Liver (tissue), 9 donors: ENCODE data around the gene TNS3. TPM values are rescaled to one million over a fixed set of nuclear protein-coding genes. Genes with fewer than 3 reads are reported as not detected.
A peak's percentile ranks its signal among the peaks of the same experiment; 100 is the strongest.

Source experiments
- DNase-seq: peaks from one replicate; pipeline ENCODE4 v3.0.0-alpha.2; 2017; ENCODE audit warnings: low spot score
- H3K27ac ChIP-seq, 2 donors: one replicate each; pipeline ENCODE4 v1.7.0; 2013; ENCODE audit warnings: inconsistent platforms in 2 of 2, low read length in 2 of 2, control low read depth in 1 of 2, low read depth in 1 of 2, mild to moderate bottlenecking in 1 of 2
- H3K27me3 ChIP-seq, 4 donors: one replicate each; pipeline versions ENCODE4 v1.6.1 to v1.7.0; 2013; ENCODE audit warnings: low read length in 3 of 4, inconsistent platforms in 1 of 4, mild to moderate bottlenecking in 1 of 4, moderate library complexity in 1 of 4; ENCODE audit not compliant: control insufficient read depth in 4 of 4, insufficient read depth in 4 of 4
- H3K36me3 ChIP-seq, 4 donors: one replicate each; pipeline versions ENCODE4 v1.6.1 to v1.7.0; 2013; ENCODE audit warnings: low read length in 3 of 4, mild to moderate bottlenecking in 3 of 4, low read depth in 1 of 4, moderate library complexity in 1 of 4; ENCODE audit not compliant: control insufficient read depth in 4 of 4, insufficient read depth in 3 of 4
- H3K4me1 ChIP-seq, 4 donors: one replicate each; pipeline versions ENCODE4 v1.6.1 to v1.7.0; 2013; ENCODE audit warnings: low read length in 3 of 4, mild to moderate bottlenecking in 3 of 4, moderate library complexity in 1 of 4; ENCODE audit not compliant: control insufficient read depth in 4 of 4, insufficient read depth in 4 of 4
- H3K4me3 ChIP-seq, 3 donors: one replicate each; pipeline versions ENCODE4 v1.6.1 to v1.7.0; 2013; ENCODE audit warnings: low read length in 3 of 3, control low read depth in 1 of 3, low read depth in 1 of 3, mild to moderate bottlenecking in 1 of 3
- H3K9ac ChIP-seq, 2 donors: one replicate each; pipeline ENCODE4 v1.7.0; 2013; ENCODE audit warnings: low read length in 2 of 2, mild to moderate bottlenecking in 2 of 2, moderate library complexity in 2 of 2, control low read depth in 1 of 2, low read depth in 1 of 2
- H3K9me3 ChIP-seq, 4 donors: one replicate each; pipeline versions ENCODE4 v1.6.1 to v1.7.0; 2013; ENCODE audit warnings: low read length in 3 of 4; ENCODE audit not compliant: control insufficient read depth in 4 of 4
- EGR1 ChIP-seq, 2 donors: IDR thresholded peaks; 2 replicates each; pipeline ENCODE4 v1.6.1; 2016 to 2018; ENCODE audit warnings: antibody characterized with exemption in 2 of 2, low read depth in 2 of 2
- FOXA1 ChIP-seq: IDR thresholded peaks from 2 replicates; pipeline ENCODE4 v1.6.1; 2016; ENCODE audit warnings: antibody characterized with exemption
- FOXA2 ChIP-seq: IDR thresholded peaks from 2 replicates; pipeline ENCODE4 v1.6.1; 2016; ENCODE audit warnings: antibody characterized with exemption
- GABPA ChIP-seq, 2 donors: IDR thresholded peaks in 1 of 2; conservative IDR thresholded peaks in 1 of 2; 2 replicates each; pipeline ENCODE4 v1.6.1; 2016; ENCODE audit warnings: antibody characterized with exemption in 2 of 2, mild to moderate bottlenecking in 1 of 2, moderate library complexity in 1 of 2
- HNF4A ChIP-seq, 2 donors: conservative IDR thresholded peaks; 2 replicates each; pipeline ENCODE4 v1.6.1; 2016; ENCODE audit warnings: antibody characterized with exemption in 2 of 2, mild to moderate bottlenecking in 2 of 2
- HNF4G ChIP-seq: IDR thresholded peaks from 2 replicates; pipeline ENCODE4 v1.6.1; 2016; ENCODE audit warnings: antibody characterized with exemption
- JUND ChIP-seq, 2 donors: IDR thresholded peaks; 2 replicates each; pipeline ENCODE4 v1.6.1; 2016; ENCODE audit warnings: antibody characterized with exemption in 2 of 2
- NR2F2 ChIP-seq: IDR thresholded peaks from 2 replicates; pipeline ENCODE4 v1.6.1; 2016; ENCODE audit warnings: antibody characterized with exemption
- RAD21 ChIP-seq, 2 donors: IDR thresholded peaks; 2 replicates each; pipeline ENCODE4 v1.6.1; 2016; ENCODE audit warnings: antibody characterized with exemption in 2 of 2, mild to moderate bottlenecking in 2 of 2
- RXRA ChIP-seq, 2 donors: IDR thresholded peaks; 2 replicates each; pipeline ENCODE4 v1.6.1; 2017 to 2018; ENCODE audit warnings: antibody characterized with exemption in 2 of 2, mild to moderate bottlenecking in 1 of 2
- SP1 ChIP-seq: IDR thresholded peaks from 2 replicates; pipeline ENCODE4 v1.6.1; 2018; ENCODE audit warnings: antibody characterized with exemption, mild to moderate bottlenecking
- TAF1 ChIP-seq: conservative IDR thresholded peaks from 2 replicates; pipeline ENCODE4 v1.6.1; 2016; ENCODE audit warnings: antibody characterized with exemption, mild to moderate bottlenecking
- YY1 ChIP-seq: IDR thresholded peaks from 2 replicates; pipeline ENCODE4 v1.6.1; 2016; ENCODE audit warnings: antibody characterized with exemption, mild to moderate bottlenecking
- WGBS: extraction: QIAGEN DNeasy Blood & Tissue Kit; methylation state at CpG from one replicate; pipeline ENCODE4 v1.1.7; 2013; 5-methylcytosine and 5-hydroxymethylcytosine counted together
- polyA plus RNA-seq, 2 donors: library from polyadenylated mRNA; stranded (reverse) in 1 of 2; unstranded in 1 of 2; fragments of 200-250 nt in 1 of 2; fragments of >200 nt in 1 of 2; fragmentation: Nextera tagmentation in 1 of 2; extraction: Ambion mirVana in 1 of 2; gene quantifications; one replicate each; pipeline versions ENCODE4 v1.2.1 to v1.2.3, GENCODE V29; 2013 to 2015
- total RNA-seq, 2 donors: library from RNA; depleted of rRNA; stranded (reverse); fragments of >200 nt; gene quantifications; one replicate each; pipeline ENCODE4 v1.2.3, GENCODE V29; 2014
- TF ChIP-seq, protein P1 (sequence below): IDR thresholded peaks from 2 replicates; pipeline ENCODE4 v1.6.1; 2016; ENCODE audit warnings: antibody characterized with exemption, mild to moderate bottlenecking
- TF ChIP-seq, protein P2 (sequence below): fragments of 150-350 bp; IDR thresholded peaks from 2 replicates; pipeline ENCODE4 v1.5.1; 2017; ENCODE audit warnings: improper control_type of control experiment, low read depth, low read length; ENCODE audit not compliant: missing input control
- TF ChIP-seq, protein P3 (sequence below): IDR thresholded peaks from 2 replicates; pipeline ENCODE4 v1.6.1; 2016; ENCODE audit warnings: antibody characterized with exemption
- TF ChIP-seq, protein P4 (sequence below): IDR thresholded peaks from 2 replicates; pipeline ENCODE4 v1.6.1; 2016; ENCODE audit warnings: antibody characterized with exemption
- TF ChIP-seq, protein P5 (sequence below): IDR thresholded peaks from 2 replicates; pipeline ENCODE4 v1.6.1; 2016; ENCODE audit warnings: antibody characterized with exemption
- donor health status: healthy.
- donor health status: healthy.
- donor health status: healthy.
- donor health status: healthy.
- donor health status: healthy.

Gene TNS3
- total and polyA plus RNA-seq, 4 donors, result 16.8 to 100 (median 29.5) TPM

DNA sequence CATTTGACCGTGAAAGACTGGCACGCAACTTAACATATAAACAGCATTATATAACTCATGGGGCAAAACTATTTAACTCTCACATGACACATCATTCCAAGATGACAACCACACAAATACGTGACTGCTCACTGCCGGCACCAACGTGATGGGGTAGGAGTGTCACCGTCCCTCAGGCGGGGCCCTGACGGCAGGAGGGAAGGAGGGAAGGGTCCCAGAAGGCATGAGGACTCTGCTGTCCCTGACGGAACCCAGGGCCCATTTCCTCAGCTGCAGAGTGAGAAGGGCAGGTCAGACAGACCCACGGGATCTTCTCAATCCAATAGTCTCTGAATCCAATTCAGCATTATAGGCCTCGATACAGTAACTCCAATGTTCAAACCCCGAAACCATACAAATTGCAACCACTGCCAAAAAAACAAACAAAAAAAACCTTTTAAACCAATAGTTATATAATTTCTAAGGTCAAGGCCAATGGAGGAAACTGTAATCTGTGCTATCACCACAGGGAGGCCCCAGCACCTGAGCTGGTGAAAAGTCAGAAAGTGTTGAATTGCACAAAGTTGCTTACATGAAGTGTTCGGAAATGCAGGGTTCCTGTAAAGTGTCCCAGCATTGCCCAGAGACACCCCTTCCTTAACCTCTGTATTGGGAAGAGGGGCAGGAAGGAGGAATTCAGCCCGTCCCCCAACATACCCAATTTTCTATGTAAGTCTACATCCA, 137.4 kb downstream of the TNS3 start:
- no peak for DNase-seq
- H3K36me3 ChIP-seq, result peaks cover 0 to 8% (median 5%) of the 10 kb centered on the region in 4 donors

More for the DNA sequence above, 137.4 kb downstream of the TNS3 start:
- peak overlapping the region in 1 of 2 donors; percentile 19 for H3K9ac ChIP-seq
- TF ChIP-seq, protein P1, sequence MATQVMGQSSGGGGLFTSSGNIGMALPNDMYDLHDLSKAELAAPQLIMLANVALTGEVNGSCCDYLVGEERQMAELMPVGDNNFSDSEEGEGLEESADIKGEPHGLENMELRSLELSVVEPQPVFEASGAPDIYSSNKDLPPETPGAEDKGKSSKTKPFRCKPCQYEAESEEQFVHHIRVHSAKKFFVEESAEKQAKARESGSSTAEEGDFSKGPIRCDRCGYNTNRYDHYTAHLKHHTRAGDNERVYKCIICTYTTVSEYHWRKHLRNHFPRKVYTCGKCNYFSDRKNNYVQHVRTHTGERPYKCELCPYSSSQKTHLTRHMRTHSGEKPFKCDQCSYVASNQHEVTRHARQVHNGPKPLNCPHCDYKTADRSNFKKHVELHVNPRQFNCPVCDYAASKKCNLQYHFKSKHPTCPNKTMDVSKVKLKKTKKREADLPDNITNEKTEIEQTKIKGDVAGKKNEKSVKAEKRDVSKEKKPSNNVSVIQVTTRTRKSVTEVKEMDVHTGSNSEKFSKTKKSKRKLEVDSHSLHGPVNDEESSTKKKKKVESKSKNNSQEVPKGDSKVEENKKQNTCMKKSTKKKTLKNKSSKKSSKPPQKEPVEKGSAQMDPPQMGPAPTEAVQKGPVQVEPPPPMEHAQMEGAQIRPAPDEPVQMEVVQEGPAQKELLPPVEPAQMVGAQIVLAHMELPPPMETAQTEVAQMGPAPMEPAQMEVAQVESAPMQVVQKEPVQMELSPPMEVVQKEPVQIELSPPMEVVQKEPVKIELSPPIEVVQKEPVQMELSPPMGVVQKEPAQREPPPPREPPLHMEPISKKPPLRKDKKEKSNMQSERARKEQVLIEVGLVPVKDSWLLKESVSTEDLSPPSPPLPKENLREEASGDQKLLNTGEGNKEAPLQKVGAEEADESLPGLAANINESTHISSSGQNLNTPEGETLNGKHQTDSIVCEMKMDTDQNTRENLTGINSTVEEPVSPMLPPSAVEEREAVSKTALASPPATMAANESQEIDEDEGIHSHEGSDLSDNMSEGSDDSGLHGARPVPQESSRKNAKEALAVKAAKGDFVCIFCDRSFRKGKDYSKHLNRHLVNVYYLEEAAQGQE, result no peak
- TF ChIP-seq JUND (IDR thresholded peaks at IDR 0.05) (no peak), RAD21 (IDR thresholded peaks at IDR 0.05) (peak; percentile 89 to 94), FOXA2 (no peak), RXRA (IDR thresholded peaks at IDR 0.05) (peak; percentile 57 to 81), GABPA (IDR thresholded peaks at IDR 0.05 in 1 of 2, conservative IDR thresholded peaks at IDR 0.05 in 1 of 2) (no peak), FOXA1 (no peak), YY1 (no peak), SP1 (peak; percentile 12), EGR1 (IDR thresholded peaks at IDR 0.05; ENCODE audit: low read depth in 2 of 2) (no peak), NR2F2 (peak; percentile 81), HNF4G (no peak), TAF1 (no peak), HNF4A (conservative IDR thresholded peaks at IDR 0.05) (peak; percentile 33 to 57)
- TF ChIP-seq, protein P2, sequence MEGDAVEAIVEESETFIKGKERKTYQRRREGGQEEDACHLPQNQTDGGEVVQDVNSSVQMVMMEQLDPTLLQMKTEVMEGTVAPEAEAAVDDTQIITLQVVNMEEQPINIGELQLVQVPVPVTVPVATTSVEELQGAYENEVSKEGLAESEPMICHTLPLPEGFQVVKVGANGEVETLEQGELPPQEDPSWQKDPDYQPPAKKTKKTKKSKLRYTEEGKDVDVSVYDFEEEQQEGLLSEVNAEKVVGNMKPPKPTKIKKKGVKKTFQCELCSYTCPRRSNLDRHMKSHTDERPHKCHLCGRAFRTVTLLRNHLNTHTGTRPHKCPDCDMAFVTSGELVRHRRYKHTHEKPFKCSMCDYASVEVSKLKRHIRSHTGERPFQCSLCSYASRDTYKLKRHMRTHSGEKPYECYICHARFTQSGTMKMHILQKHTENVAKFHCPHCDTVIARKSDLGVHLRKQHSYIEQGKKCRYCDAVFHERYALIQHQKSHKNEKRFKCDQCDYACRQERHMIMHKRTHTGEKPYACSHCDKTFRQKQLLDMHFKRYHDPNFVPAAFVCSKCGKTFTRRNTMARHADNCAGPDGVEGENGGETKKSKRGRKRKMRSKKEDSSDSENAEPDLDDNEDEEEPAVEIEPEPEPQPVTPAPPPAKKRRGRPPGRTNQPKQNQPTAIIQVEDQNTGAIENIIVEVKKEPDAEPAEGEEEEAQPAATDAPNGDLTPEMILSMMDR, result peak; percentile 73
- TF ChIP-seq, protein P3, sequence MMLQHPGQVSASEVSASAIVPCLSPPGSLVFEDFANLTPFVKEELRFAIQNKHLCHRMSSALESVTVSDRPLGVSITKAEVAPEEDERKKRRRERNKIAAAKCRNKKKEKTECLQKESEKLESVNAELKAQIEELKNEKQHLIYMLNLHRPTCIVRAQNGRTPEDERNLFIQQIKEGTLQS, result no peak
- TF ChIP-seq, protein P4, sequence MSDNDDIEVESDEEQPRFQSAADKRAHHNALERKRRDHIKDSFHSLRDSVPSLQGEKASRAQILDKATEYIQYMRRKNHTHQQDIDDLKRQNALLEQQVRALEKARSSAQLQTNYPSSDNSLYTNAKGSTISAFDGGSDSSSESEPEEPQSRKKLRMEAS, result no peak
- TF ChIP-seq, protein P5, sequence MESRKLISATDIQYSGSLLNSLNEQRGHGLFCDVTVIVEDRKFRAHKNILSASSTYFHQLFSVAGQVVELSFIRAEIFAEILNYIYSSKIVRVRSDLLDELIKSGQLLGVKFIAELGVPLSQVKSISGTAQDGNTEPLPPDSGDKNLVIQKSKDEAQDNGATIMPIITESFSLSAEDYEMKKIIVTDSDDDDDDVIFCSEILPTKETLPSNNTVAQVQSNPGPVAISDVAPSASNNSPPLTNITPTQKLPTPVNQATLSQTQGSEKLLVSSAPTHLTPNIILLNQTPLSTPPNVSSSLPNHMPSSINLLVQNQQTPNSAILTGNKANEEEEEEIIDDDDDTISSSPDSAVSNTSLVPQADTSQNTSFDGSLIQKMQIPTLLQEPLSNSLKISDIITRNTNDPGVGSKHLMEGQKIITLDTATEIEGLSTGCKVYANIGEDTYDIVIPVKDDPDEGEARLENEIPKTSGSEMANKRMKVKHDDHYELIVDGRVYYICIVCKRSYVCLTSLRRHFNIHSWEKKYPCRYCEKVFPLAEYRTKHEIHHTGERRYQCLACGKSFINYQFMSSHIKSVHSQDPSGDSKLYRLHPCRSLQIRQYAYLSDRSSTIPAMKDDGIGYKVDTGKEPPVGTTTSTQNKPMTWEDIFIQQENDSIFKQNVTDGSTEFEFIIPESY, result no peak
- H3K4me1 ChIP-seq, result peaks cover 7 to 67% (median 55%) of the 10 kb centered on the region in 4 donors
- H3K27me3 ChIP-seq, result no peaks in the 10 kb centered on the region
- 58% methylated on average over 14 of the region's 14 CpGs for WGBS
- H3K27ac ChIP-seq, result peak overlapping the region; percentile 68 to 94
- no peak overlapping the region for H3K4me3 ChIP-seq
- no peaks in the 10 kb centered on the region for H3K9me3 ChIP-seq
